PC-3 (cell line): Measurements from ENCODE around the gene EVC.

Source experiments
- EZH2 ChIP-seq: fragments of 300-600 bp; sonication (generic); IDR thresholded peaks from one replicate; pipeline ENCODE4 v1.6.1; 2017; ENCODE audit warnings: antibody characterized with exemption, mild to moderate bottlenecking, low read length; ENCODE audit not compliant: unreplicated experiment
- EZH2phosphoT487 ChIP-seq: fragments of 300-600 bp; sonication (generic); IDR thresholded peaks from 2 replicates; pipeline ENCODE4 v1.6.1; 2018; ENCODE audit warnings: mild to moderate bottlenecking, antibody characterized with exemption, low read length, borderline replicate concordance
- TF ChIP-seq, protein P1 (sequence below): fragments of 300-600 bp; sonication (generic); conservative IDR thresholded peaks from 2 replicates; pipeline ENCODE4 v1.5.1; 2017; ENCODE audit warnings: antibody characterized with exemption, low read depth, mild to moderate bottlenecking, low read length

DNA sequence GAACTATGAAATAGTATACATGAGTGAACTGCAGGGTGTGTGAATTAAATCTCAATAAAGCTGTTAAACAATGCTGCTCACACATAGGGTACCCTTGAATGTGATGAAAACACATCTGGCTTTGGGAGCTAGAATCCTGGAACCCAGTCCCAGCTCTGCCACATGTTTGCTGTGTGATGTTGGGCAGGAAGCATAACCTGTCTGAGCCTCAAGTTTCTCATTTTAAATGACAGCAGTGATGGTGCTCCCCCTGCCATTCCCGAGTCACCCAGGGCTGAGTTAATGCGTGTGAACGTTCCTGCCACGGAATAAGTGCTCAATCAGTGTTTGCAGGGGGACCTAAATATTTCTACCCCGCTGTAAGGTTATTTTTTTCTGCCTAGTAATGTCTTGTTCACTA lies 10.9 kb downstream of the EVC start:
- TF ChIP-seq, protein P1, sequence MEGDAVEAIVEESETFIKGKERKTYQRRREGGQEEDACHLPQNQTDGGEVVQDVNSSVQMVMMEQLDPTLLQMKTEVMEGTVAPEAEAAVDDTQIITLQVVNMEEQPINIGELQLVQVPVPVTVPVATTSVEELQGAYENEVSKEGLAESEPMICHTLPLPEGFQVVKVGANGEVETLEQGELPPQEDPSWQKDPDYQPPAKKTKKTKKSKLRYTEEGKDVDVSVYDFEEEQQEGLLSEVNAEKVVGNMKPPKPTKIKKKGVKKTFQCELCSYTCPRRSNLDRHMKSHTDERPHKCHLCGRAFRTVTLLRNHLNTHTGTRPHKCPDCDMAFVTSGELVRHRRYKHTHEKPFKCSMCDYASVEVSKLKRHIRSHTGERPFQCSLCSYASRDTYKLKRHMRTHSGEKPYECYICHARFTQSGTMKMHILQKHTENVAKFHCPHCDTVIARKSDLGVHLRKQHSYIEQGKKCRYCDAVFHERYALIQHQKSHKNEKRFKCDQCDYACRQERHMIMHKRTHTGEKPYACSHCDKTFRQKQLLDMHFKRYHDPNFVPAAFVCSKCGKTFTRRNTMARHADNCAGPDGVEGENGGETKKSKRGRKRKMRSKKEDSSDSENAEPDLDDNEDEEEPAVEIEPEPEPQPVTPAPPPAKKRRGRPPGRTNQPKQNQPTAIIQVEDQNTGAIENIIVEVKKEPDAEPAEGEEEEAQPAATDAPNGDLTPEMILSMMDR: no peak
- TF ChIP-seq EZH2phosphoT487: no peak
- no peak for TF ChIP-seq EZH2
